ENCODE data around the gene GPR61. TPM values are rescaled to one million over a fixed set of nuclear protein-coding genes. Genes with fewer than 3 reads are reported as not detected.

The GPR61 gene
- total and polyA plus RNA-seq, 9 of the 15 experiments (the other 6 are each of a cell fraction or from before 2014, with no cell fraction given) = 0.04 to 1.1 (median 0.25) TPM; not detected in 4

DNA sequence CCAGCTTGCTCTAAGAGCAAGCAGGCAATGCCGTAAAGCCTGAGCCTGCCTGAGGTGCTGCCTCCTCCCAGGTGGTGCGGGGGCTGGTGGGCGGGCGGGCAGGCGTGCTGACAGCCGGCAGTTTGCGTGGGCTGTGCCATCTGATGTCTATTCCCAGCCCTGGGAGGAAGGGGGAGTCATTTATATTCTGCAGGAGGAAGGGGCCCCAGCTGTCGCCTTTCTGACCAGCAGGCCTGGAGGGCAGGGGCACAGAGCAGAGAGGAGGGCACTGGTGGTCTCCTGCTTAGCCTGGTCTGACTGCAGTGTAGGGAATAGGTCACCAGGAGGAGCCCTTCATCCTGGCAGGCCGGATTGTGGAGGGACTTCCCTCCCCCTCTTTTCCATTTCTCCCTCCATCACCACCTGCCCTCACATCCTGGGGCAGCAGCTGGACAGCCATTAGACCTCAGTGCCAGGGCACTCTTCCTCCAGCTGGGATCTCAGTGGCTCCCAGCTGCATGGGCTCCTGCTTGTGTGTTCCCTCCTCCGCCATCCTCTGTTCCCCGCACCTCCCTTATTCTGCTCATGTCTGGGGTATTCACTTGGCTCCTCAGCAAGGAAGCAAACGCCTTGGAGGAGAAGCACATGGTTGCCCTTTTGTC lies 41.4 kb upstream of the GPR61 start (continued):
- TF ChIP-seq ZNF124 (CRISPR knock-in tag; IDR thresholded peaks at IDR 0.05) = no peak

DNA sequence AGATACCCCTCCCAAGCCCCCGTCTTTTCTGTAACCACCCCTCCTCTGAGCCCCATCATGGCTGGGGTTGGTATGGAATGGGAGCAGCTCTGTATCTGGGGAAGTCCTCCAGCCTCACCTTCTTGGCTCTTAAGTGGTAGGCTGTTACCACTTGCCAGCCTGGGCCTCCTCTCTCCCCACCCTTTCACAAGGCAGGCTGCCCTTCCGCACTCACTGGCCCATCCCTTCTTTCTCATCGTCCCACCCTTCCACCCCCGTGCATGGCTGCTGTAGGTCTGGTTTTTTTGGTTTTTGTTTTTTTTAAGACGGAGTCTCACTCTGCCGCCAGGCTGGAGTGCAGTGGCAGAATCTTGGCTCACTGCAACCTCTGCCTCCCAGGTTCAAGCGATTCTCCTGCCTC lies 40.6 kb upstream of the GPR61 start:
- WGBS (ENCODE audit: insufficient coverage, low coverage, missing lambda C conversion rate) = 81% methylated on average over 7 of the region's 7 CpGs
- Histone ChIP-seq H3K9me1 (ENCODE audit: control insufficient read depth, insufficient read depth, low read length) (no peaks in the 10 kb centered on the region), H3K9ac (ENCODE audit: insufficient read depth in 1 of 2, low read depth in 2 of 2, low read length in 2 of 2) (no peak overlapping the region), H2AFZ (ENCODE audit: low read depth, low read length) (no peak overlapping the region), H3K27ac (ENCODE audit: extremely low read depth, low read depth, low read length) (no peak overlapping the region), H3K36me3 (ENCODE audit: control insufficient read depth, insufficient read depth, low read length) (peaks cover 26% of the 10 kb centered on the region; the same call in 2 of the 3 replicates), H3K27me3 (ENCODE audit: control insufficient read depth in 2 of 2, insufficient read depth in 2 of 2, low read length in 2 of 2) (no peaks in the 10 kb centered on the region), H3K79me2 (ENCODE audit: control insufficient read depth, insufficient read depth, low read length) (peaks cover 3% of the 10 kb centered on the region; the same call in 1 of the 3 replicates), H4K20me1 (replicated peaks; ENCODE audit: control insufficient read depth, insufficient read depth, low read length) (no peaks in the 10 kb centered on the region; the same call in 1 of the 2 replicates), H3K4me1 (replicated peaks in 1 of 2; ENCODE audit: control insufficient read depth in 2 of 2, insufficient read depth in 2 of 2, low read length in 2 of 2) (peaks cover 23 to 32% of the 10 kb centered on the region in 2 experiments), H3K4me3 (no peak overlapping the region), H3K9me3 (replicated peaks; ENCODE audit: control insufficient read depth, insufficient read depth, low read depth, low read length) (no peaks in the 10 kb centered on the region), H3K4me2 (ENCODE audit: insufficient read depth, low read length) (no peak overlapping the region)
- FAIRE-seq (no peak), DNase-seq (ENCODE audit: extremely low read depth in 1 of 4, low spot score in 3 of 4) (no peak), ATAC-seq (no peak)
- in situ Hi-C loops (cut with MboI) = loop anchor here (5.0 kb wide), 1 partner anchor 33 kb away; no protein-coding TSS in a partner anchor
- TF ChIP-seq ETV5 (CRISPR knock-in tag; IDR thresholded peaks at IDR 0.05; ENCODE audit: low read depth) (no peak), SIRT6 (IDR thresholded peaks at IDR 0.05; ENCODE audit: low read depth, low read length) (no peak), SIN3A (IDR thresholded peaks at IDR 0.05; ENCODE audit: borderline replicate concordance in 2 of 2, control insufficient read depth in 1 of 2, low read depth in 2 of 2, low read length in 2 of 2) (no peak), TGIF2 (CRISPR knock-in tag; IDR thresholded peaks at IDR 0.05) (no peak), ZNF23 (CRISPR knock-in tag; IDR thresholded peaks at IDR 0.05) (no peak), PPARD (CRISPR knock-in tag; IDR thresholded peaks at IDR 0.05) (no peak), NCOA1 (IDR thresholded peaks at IDR 0.05; ENCODE audit: low read depth) (no peak), ZNF830 (CRISPR knock-in tag; IDR thresholded peaks at IDR 0.05) (no peak), ARNT (IDR thresholded peaks at IDR 0.05) (no peak), SP2 (IDR thresholded peaks at IDR 0.05; ENCODE audit: extremely low read depth, low read depth, low read length, poor library complexity, severe bottlenecking) (no peak), HCFC1 (IDR thresholded peaks at IDR 0.05; ENCODE audit: low read depth, low read length) (no peak), WHSC1 (IDR thresholded peaks at IDR 0.05; ENCODE audit: low read length) (no peak)
- TF ChIP-seq, protein P1, sequence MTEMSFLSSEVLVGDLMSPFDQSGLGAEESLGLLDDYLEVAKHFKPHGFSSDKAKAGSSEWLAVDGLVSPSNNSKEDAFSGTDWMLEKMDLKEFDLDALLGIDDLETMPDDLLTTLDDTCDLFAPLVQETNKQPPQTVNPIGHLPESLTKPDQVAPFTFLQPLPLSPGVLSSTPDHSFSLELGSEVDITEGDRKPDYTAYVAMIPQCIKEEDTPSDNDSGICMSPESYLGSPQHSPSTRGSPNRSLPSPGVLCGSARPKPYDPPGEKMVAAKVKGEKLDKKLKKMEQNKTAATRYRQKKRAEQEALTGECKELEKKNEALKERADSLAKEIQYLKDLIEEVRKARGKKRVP (CRISPR knock-in tag; IDR thresholded peaks at IDR 0.05) = no peak
- TF ChIP-seq, protein P2, sequence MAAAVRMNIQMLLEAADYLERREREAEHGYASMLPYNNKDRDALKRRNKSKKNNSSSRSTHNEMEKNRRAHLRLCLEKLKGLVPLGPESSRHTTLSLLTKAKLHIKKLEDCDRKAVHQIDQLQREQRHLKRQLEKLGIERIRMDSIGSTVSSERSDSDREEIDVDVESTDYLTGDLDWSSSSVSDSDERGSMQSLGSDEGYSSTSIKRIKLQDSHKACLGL (CRISPR knock-in tag; IDR thresholded peaks at IDR 0.05; ENCODE audit: borderline replicate concordance, poor library complexity, severe bottlenecking) = no peak
- TF ChIP-seq, protein P3, sequence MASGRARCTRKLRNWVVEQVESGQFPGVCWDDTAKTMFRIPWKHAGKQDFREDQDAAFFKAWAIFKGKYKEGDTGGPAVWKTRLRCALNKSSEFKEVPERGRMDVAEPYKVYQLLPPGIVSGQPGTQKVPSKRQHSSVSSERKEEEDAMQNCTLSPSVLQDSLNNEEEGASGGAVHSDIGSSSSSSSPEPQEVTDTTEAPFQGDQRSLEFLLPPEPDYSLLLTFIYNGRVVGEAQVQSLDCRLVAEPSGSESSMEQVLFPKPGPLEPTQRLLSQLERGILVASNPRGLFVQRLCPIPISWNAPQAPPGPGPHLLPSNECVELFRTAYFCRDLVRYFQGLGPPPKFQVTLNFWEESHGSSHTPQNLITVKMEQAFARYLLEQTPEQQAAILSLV (tag; IDR thresholded peaks at IDR 0.05) = no peak
- TF ChIP-seq, protein P4, sequence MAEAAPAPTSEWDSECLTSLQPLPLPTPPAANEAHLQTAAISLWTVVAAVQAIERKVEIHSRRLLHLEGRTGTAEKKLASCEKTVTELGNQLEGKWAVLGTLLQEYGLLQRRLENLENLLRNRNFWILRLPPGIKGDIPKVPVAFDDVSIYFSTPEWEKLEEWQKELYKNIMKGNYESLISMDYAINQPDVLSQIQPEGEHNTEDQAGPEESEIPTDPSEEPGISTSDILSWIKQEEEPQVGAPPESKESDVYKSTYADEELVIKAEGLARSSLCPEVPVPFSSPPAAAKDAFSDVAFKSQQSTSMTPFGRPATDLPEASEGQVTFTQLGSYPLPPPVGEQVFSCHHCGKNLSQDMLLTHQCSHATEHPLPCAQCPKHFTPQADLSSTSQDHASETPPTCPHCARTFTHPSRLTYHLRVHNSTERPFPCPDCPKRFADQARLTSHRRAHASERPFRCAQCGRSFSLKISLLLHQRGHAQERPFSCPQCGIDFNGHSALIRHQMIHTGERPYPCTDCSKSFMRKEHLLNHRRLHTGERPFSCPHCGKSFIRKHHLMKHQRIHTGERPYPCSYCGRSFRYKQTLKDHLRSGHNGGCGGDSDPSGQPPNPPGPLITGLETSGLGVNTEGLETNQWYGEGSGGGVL (CRISPR knock-in tag; IDR thresholded peaks at IDR 0.05) = no peak
- POLR2A ChIA-PET = interaction anchor here (1.6 kb wide), 1 partner anchor 9 kb away, joined by 7 read pairs; no protein-coding TSS in a partner anchor
- intact Hi-C loops (cut with micrococcal nuclease) = no loop called here
- no TSS peak for BruUV-seq (replicated peaks)
- CTCF ChIA-PET (ENCODE audit: low intra/inter-chr PET ratio) = interaction anchor here (0.7 to 6.4 kb wide), 2 partner anchors 32 to 274 kb away, joined by 4 to 84 read pairs; no protein-coding TSS in a partner anchor

All from K562 (cell line).